Retinal pigment epithelial cell (primary cell): ENCODE measurements around the gene TMEM242.

Experiments
- DNase-seq: peaks from one replicate; pipeline ENCODE4 v3.0.0-alpha.2; 2010; ENCODE audit warnings: low read depth
- H3K4me3 ChIP-seq: 2 replicates; pipeline ENCODE4 v1.5.1; 2011; ENCODE audit warnings: mild to moderate bottlenecking, low read length, control low read depth, moderate library complexity
- CTCF ChIP-seq: conservative IDR thresholded peaks from 2 replicates; pipeline ENCODE4 v1.5.1; 2011; ENCODE audit warnings: low read depth, low read length, control low read depth, inconsistent platforms

Gene TMEM242

GRCh38 chr6:157300006-157300405, 23.3 kb downstream of the TMEM242 start:
- no peak for DNase-seq
- no peak for TF ChIP-seq CTCF
- no peak overlapping the region for H3K4me3 ChIP-seq

GRCh38 chr6:157298216-157298724, 25.0 kb downstream of the TMEM242 start:
- H3K4me3 ChIP-seq: no peak overlapping the region
- no peak for DNase-seq
- TF ChIP-seq CTCF: no peak

- no peak overlapping the region for H3K4me3 ChIP-seq
- TF ChIP-seq CTCF: no peak
- DNase-seq: no peak
Observed at GRCh38 chr6:157294654-157295053, 28.7 kb downstream of the TMEM242 start.

- TF ChIP-seq CTCF: no peak
- DNase-seq: no peak
- H3K4me3 ChIP-seq: no peak overlapping the region
Observed at GRCh38 chr6:157293780-157294179, 29.5 kb downstream of the TMEM242 start.

GRCh38 chr6:157292202-157292601, 31.1 kb downstream of the TMEM242 start:
- H3K4me3 ChIP-seq: no peak overlapping the region
- no peak for TF ChIP-seq CTCF
- no peak for DNase-seq

- no peak overlapping the region for H3K4me3 ChIP-seq
- DNase-seq: no peak
- no peak for TF ChIP-seq CTCF
Observed at GRCh38 chr6:157291356-157291755, 32.0 kb downstream of the TMEM242 start.

GRCh38 chr6:157290797-157291196, 32.5 kb downstream of the TMEM242 start:
- H3K4me3 ChIP-seq: no peak overlapping the region
- no peak for TF ChIP-seq CTCF
- DNase-seq: no peak
